ENCODE data around the gene ICAM4. TPM values are rescaled to one million over a fixed set of nuclear protein-coding genes. Genes with fewer than 3 reads are reported as not detected.
"Not testable (repeated sequence)": the region's sequence is repeated elsewhere in the genome, so short reads cannot be mapped to it uniquely, and the experiment has no call there.

ICAM4 gene, protein sequence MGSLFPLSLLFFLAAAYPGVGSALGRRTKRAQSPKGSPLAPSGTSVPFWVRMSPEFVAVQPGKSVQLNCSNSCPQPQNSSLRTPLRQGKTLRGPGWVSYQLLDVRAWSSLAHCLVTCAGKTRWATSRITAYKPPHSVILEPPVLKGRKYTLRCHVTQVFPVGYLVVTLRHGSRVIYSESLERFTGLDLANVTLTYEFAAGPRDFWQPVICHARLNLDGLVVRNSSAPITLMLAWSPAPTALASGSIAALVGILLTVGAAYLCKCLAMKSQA
- 0.10 TPM for polyA plus RNA-seq (2013, experiment 1 of 2; ENCODE audit: insufficient read length)
- 0.72 TPM for polyA plus RNA-seq (2013, experiment 2 of 2; ENCODE audit: insufficient read length)

DNA sequence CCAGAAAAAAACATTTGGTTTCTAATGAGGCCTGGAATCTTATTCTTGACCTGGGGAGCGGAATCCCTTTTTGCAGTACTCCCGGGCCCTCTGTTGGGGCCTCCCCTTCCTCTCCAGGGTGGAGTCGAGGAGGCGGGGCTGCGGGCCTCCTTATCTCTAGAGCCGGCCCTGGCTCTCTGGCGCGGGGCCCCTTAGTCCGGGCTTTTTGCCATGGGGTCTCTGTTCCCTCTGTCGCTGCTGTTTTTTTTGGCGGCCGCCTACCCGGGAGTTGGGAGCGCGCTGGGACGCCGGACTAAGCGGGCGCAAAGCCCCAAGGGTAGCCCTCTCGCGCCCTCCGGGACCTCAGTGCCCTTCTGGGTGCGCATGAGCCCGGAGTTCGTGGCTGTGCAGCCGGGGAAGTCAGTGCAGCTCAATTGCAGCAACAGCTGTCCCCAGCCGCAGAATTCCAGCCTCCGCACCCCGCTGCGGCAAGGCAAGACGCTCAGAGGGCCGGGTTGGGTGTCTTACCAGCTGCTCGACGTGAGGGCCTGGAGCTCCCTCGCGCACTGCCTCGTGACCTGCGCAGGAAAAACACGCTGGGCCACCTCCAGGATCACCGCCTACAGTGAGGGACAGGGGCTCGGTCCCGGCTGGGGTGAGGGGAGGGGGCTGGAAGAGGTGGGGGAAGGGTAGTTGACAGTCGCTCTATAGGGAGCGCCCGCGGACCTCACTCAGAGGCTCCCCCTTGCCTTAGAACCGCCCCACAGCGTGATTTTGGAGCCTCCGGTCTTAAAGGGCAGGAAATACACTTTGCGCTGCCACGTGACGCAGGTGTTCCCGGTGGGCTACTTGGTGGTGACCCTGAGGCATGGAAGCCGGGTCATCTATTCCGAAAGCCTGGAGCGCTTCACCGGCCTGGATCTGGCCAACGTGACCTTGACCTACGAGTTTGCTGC, at the start of gene ICAM4:
ICAM4 (plus strand) TSS at position 153 of the 935 bp plus-strand sequence; CDS start at position 211, 58 bp downstream.
- no peak for DNase-seq

DNA sequence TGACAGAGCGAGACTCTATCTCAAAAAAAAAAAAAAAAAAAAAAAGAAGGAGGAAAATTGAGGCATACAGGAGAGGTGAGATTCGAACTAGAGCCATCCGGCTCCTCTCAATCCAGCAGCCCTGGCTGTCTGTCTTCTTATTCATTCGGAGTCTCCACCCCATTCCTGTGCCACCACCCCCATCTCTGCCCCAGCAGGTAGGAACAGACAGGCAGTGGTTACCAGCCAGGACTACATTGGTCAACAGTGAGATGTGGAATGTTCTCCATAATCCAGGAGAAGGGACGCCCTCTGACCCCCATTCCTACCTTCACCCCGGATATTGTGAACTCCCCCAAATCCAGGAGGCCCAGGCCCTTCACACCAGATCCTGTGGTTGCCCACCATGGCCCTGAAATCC, 49.1 kb upstream of the ICAM4 start:
- DNase-seq: no peak

DNA sequence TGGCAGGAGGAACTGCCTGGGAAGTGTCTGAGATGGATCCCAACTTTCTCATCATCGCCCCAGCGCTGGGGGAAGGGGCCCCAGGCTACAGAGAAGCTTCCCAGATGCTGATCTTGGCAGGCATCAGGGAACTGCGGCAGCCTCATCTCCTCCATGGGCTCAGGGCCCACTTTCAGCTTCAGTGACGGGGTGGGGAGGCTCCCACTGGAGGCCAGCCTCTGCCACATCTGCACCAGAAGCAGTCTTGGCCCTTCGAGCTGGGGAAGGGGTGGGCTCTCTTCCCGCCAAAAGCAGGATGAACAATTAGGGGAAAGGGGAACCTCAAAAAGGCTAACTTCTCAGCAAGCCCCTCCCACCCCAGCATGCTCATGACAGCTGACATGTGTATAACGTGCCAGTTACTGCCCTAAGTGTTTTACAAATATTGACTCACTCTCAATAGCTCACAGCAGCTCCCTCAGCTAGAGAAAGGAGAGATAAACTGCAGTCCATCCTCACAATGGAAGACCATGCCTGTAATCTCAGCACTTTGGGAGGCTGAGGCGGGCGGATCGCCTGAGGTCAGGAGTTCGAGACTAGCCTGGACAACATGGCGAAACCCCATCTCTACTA, 48.5 kb upstream of the ICAM4 start:
- peak; percentile 64 for DNase-seq

DNA sequence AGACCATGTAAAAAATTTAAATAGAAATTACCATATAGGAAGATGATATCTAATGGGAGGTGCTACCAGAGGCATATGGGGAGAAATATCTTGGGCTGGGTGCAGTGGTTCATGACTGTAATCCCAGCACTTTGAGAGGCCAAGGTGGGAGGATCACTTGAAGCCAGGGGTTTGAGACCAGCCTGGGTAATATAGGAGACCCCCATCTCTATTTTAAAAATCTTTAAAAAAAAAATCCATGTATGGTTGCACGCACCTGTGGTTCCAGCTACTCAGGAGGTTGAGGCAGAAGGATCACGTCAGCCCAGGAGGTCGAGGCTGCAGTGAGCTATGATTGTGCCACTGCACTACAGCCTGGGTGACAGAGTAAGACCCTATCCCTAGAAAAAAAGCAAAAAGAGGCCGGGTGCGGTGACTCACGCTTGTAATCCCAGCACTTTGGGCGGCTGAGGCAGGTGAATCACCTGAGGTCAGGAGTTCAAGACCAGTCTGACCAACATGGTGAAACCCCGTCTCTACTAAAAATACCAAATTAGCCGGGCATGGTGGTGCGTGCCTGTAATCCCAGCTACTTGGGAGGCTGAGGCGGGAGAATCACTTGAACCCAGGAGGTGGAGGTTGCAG, 44.8 kb upstream of the ICAM4 start:
- not testable (repeated sequence) for DNase-seq

DNA sequence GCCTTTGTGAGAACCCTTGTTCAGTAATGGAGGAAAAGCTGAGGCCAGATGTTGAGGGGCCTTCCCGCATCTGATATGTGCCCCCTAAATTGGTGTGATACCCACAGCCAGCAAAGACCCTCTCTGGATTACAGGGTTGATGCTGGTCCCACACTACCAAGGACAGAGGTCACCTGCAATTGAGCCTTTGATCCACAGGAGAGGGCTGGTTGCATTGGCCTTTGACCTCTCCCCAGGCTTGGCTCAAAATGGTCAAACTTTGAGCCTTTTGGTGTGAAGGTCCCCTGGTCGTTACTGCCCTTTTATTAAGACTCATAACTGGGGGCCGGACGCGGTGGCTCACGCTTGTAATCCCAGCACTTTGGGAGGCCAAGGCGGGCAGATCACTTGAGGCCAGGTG, 43.1 kb upstream of the ICAM4 start:
- no peak for DNase-seq

DNA sequence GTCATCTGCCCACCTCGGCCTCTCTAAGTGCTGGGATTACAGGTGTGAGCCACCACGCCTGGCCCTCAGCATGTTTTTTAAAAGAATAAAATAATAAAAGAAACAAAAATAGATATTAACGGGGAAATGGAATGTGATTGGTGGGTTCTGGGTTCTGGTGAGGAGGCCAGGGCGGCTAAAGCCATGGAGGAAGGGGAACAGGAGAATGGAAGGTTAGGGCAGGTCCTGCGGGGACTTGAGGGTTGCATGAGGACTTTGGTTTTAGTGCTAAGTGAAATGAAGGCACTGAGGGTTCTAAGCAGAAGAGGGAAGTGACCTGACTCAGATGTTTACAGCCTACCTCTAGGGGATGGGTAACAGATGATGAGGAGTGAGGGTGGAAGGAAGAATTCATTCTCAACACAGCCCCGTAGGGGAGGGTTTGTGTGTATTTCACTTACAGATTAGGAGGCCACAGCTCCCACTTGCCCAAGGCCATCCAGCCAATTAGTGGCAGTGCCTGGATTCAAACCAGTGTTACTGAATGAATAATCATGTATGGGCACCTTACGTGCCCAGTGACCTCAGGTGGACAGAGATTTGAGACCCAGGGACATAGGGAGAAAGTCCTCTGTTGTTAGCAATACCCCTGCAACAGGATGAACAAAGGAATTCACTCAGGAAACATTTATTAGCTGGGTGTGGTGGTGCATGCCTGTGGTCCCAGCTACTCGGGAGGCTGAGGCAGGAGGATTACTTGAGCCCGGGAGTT, 41.4 kb upstream of the ICAM4 start:
- no peak for DNase-seq

DNA sequence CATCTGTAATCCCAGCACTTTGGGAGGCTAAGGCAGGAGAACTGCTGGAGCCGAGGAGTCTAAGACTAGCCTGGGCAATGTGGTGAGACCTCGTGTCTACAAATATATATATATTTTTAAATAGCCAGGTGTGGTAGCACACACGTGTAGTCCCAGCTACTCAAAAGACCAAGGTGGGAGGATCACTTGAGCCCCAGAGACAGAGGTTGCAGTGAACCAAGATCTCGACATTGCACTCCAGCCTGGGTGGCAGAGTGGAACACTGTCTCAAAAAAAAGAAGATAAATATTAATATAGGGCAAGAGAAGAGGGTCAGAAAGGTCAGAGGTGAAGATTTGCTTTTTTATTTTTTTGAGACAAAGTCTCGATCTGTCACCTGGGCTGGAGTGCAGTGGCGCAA, 40.2 kb upstream of the ICAM4 start:
- no peak for DNase-seq

DNA sequence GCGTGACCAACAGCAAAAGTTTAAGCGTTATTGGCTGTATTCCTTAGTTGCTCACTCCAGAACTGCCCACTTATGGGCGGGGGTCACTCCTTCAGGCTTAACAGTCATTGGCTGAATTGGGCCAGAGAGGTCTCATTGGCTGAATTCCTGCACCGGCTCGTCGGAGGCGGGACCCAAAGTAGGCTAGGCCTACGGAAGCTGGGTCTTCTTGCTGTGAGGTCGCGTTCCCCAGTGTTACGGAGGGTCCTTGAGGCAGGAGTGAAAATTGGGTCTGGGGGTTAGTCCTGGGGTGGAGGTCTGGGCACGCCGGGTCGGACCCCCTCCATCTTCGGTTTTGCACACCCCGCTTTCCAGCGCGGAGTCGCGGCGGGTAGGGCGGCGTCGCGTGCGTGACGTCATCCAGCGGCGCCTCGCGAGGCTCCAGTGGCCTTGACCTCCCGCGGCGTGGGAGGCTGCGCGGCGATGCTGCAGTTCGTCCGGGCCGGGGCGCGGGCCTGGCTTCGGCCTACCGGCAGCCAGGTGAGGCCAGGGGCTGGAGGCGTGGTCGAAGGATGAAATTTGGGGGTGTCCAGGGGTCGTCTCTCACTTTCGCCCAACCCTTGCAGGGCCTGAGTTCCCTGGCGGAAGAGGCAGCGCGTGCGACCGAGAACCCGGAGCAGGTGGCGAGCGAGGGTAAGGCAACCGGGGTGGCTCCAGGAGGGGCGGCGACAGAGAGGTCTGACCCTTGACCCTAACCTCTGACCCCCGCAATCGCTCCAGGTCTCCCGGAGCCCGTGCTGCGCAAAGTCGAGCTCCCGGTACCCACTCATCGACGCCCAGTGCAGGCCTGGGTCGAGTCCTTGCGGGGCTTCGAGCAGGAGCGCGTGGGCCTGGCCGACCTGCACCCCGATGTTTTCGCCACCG, 34.7 kb upstream of the ICAM4 start, which contains the start of gene MRPL4:
MRPL4 (plus strand) TSS at position 423 of the 903 bp plus-strand sequence; CDS start at position 463, 40 bp downstream.
- peak; percentile 99 for DNase-seq

DNA sequence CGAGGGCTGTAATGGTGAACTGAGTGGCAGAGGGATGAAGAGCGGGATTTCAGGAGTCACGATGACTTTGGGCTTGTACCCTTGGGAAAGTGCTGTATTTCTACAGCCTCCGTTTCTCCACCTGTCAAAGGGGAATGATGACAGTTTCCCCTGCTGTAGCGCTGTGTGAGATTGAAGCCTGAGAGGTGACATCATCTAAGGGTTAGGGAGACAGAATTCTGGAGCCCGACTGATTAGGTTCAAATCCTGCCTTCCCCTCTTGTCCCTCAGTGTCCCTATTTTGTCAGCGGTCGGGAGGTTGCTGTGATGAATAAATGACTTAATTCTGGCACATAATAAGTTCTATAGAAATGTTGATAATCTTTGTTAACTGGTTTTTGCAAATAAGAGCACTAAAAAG, 34.0 kb upstream of the ICAM4 start:
- DNase-seq: no peak

DNA sequence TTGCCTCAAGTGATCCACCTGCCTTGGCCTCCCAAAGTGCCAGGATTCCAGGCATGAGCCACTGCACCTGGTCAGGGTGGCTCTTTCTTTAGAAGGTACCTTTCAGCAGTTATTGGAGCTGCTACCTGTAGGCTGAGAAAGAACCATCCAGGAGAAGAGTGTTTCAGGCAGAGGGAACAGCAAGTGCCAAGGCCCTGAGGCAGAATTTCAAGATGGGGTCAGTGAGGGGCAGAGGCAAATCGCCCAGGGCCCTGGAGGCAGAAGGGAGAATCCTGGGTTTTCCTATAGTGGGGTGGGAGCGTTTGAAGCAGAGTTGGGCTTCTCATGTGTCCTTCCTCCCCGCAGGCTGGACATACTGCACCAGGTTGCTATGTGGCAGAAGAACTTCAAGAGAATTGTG, 32.5 kb upstream of the ICAM4 start:
- no peak for DNase-seq

DNA sequence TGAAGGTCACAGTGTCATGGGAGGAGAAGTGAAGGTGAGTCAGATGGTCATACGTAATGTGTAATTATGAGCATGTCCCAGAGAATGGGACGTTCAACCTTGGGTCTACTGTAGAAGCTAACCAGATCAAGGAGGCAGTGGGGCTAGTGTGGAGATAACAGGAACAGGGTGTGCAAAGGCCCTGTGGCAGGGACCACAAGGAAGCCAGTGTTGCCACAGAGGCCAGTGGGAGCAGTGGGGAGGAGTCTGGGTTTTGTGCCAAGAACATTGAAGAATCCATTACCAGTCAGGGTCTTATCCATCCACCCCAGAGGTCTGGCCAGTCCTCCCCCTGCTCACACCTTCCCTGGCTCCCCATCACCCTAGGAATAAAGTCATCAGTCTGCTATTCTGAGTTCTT, 31.4 kb upstream of the ICAM4 start:
- no peak for DNase-seq

DNA sequence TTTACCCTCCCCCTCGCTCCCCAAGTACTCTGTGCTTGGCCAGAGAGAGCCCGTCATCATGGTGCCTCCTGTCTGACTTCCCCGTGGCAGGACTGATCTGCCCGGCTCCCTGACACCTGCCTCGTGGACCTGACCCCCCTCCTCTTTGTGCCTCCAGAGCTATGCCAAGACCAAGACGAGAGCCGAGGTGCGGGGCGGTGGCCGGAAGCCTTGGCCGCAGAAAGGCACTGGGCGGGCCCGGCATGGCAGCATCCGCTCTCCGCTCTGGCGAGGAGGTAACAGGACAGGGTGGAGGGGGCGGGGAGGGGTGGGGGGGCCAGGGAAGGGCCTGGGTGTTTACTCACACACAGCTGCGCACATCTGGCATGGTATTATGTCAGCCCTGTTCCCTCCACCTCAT, 30.2 kb upstream of the ICAM4 start:
- DNase-seq: no peak

DNA sequence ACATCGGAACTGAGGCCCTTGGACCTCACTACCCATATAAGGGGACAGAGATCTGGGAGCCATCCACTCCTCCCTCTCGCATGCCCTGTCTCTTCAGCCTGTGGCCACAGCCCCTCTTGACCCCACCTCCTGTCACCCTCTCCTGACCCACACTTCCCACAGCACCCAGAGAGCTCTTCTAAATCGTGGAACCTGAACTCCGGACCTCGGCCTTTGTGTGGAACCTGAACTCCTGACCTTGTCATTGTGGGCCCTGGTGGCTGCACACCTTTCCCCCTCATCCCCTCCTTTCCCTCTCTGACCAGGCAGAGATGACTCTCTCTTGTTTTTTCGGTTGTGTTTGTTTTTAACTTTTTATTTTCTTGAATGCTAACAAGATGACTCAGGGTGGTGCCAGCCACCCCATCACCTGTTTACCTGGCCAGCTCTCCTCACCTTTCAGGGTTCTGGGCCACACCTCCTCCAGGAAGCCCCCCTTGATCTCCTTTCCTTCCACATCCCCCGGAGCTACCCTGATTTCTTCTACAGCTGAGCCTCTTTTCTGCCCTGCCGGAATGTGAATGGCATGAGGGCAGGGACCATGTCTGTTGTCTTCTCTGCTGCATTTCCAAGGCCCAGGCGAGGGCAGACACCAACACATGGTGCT, 29.7 kb upstream of the ICAM4 start:
- no peak for DNase-seq

DNA sequence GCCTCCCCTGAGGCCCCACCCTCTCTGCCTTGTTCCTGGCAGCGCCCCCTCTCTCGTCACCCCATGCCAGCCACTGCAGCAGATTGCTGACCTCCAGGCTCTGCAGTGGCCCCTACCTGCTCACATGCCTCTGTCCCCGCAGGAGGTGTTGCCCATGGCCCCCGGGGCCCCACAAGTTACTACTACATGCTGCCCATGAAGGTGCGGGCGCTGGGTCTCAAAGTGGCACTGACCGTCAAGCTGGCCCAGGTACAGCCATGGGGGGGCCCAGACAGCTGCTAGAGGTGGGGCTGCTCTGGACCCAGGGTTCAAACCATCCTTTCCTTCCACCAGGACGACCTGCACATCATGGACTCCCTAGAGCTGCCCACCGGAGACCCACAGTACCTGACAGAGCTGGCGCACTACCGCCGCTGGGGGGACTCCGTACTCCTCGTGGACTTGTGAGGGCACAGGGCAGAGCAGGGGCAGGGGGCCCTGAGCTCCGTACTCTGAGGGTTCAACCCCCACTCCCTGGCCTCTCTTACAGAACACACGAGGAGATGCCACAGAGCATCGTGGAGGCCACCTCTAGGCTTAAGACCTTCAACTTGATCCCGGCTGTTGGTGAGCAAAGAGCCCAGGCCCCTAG, 28.6 kb upstream of the ICAM4 start:
- no peak for DNase-seq

DNA sequence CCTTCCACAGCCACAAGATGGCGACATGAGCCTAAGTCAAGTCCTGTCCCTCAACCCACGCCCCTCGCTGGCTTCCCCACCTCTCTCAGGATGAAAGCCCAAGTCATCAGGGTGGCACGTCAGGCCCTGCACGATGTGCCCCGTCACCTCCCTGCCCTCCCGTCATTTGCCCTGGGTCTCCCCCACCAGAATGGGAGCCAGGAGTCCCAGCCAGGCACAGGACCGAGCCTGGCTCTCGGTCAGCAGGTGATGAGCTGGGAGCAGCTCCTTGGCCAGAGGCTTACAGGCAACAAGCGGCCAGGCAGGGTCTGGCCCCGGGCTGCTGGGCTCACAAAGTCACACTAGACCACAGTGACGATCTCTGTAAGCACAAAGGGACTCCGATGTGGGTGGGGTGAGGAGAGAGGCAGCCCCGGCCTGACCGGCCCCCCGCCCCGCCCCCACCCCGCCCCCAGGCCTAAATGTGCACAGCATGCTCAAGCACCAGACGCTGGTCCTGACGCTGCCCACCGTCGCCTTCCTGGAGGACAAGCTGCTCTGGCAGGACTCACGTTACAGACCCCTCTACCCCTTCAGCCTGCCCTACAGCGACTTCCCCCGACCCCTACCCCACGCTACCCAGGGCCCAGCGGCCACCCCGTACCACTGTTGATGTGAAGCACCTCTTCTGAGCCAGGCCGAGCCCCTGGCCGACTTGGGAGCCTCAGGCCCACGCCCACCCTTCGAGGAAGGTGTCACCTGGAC, 27.4 kb upstream of the ICAM4 start:
- peak; percentile 84 for DNase-seq

DNA sequence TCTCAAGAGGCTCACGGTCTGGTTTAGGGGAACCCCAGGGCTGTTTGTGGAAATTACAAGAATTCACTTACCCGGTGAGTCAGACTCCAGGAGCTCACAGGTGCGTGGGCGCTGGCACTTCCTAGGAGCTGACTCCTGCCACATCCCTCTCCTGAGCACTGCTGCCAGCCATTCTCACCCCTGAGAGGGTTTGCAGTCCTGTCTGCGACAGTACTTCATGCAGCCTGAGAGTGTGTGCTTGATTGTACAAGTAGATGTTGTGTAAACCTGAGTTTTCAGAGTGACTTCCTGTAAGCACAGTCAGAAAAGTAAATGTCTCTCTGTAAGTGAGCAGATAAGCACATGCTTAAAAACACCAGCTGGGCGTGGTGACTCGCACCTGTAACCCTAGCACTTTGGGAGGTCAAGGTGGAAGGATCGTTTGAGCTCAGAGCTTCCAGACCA, 26.6 kb upstream of the ICAM4 start:
- DNase-seq: no peak

DNA sequence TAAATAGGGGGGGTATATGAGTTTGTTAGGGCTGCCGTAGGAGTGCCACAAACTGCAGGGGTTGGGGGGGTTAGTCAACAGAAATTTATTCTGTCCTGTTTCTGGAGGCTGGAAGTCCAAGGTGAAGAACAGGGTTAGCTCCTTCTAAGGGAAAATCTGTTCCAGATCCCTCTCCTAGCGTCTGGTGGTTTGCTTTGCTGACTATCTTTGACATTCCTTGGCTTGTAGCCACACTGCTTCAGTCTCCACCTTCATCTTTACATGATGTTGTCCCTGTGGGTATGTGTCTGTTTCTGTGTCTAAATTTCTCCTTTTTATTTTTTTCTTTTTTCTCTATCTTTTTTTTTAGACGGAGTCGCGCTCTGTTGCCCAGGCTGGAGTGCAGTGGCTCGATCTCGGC, 24.0 kb upstream of the ICAM4 start:
- DNase-seq: peak; percentile 57

DNA sequence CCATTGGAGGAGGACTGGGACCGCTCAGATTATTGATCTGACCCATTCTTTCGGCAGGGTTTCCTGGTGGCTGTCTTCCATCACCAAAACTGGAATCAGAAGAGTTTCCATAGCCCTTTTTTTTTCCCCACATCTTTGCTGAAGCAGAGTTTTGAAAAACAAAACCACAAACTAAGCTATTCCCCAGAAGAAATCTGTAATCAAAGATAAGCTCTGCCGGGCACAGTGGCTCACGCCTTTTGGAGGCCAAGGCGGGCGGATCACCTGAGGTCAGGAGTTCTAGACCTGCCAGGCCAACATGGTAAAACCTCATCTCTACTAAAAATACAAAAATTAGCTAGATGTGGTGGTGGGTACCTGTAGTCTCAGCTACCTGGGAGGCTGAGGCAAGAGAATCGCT, 20.0 kb upstream of the ICAM4 start:
- DNase-seq: no peak

DNA sequence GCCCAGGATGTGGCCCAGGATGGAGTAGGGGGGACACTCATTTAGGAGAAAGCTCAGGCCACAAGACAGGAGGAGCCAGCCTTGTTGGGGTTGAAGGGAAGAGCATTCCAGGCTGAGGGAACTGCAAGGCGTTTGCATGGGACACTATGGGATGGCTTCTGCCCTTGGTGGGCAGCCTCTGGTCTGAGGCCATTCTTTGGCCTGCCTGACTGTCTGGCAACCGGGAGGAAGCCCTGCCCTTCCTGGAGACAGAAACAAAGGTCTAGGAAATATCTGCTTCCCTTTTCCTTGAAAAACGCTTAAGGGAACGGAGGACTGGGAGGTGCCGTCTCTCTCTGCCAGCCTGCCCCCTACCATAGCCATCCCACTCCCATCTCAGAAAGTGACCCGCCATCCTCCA, 18.7 kb upstream of the ICAM4 start:
- DNase-seq: no peak

Data from fibroblast of skin of back (primary cell).